Naive thymus-derived CD4-positive, alpha-beta T cell (primary cell): ENCODE results near the gene ITPR1. TPM values are rescaled to one million over a fixed set of nuclear protein-coding genes. Genes with fewer than 3 reads are reported as not detected.

Source experiments
- ATAC-seq: fragments of 150-1000 bp; cut with Tn5 transposase; 2 replicates; pipeline ENCODE4 v1.10.0; 2021; ENCODE audit warnings: mild to moderate bottlenecking, moderate library complexity
- CTCF ChIA-PET: fragments of 350-600 bp; sonication (Branson Sonifier 250); formaldehyde crosslinking; loops from one replicate; lab custom pipeline; 2021; ENCODE audit warnings: antibody characterized with exemption; lab: Charles Lee
- POLR2A ChIA-PET: fragments of 350-600 bp; sonication (Branson Sonifier 250); formaldehyde crosslinking; loops from one replicate; lab custom pipeline; 2021; ENCODE audit warnings: antibody characterized with exemption, inconsistent platforms; lab: Charles Lee
- DNase-seq, 9 donors: peaks; one replicate each; pipeline versions ENCODE4 v3.0.0 to v3.0.0-alpha.2; 2020 to 2022; ENCODE audit warnings: mixed read lengths in 1 of 9
- H3K27ac ChIP-seq: one replicate; pipeline ENCODE4 v1.7.0; 2013; ENCODE audit warnings: mild to moderate bottlenecking, low read depth, low read length, moderate library complexity
- H3K27me3 ChIP-seq, 2 donors: one replicate each; pipeline ENCODE4 v1.7.0; 2013; ENCODE audit warnings: low read length in 2 of 2, mild to moderate bottlenecking in 2 of 2, moderate library complexity in 2 of 2; ENCODE audit not compliant: control insufficient read depth in 2 of 2, insufficient read depth in 2 of 2
- H3K36me3 ChIP-seq, 3 experiments: 1 replicate in 2 of 3; 2 replicates in 1 of 3; pipeline ENCODE4 v1.7.0; 2013; ENCODE audit warnings: low read length in 3 of 3, mild to moderate bottlenecking in 3 of 3, moderate library complexity in 1 of 3; ENCODE audit not compliant: insufficient read depth in 3 of 3, control insufficient read depth in 2 of 3
- H3K4me1 ChIP-seq, 2 donors: one replicate each; pipeline ENCODE4 v1.7.0; 2013; ENCODE audit warnings: low read length in 2 of 2, mild to moderate bottlenecking in 2 of 2, moderate library complexity in 1 of 2; ENCODE audit not compliant: control insufficient read depth in 2 of 2, insufficient read depth in 2 of 2
- H3K4me3 ChIP-seq: 2 replicates; pipeline ENCODE4 v1.7.0; 2013; ENCODE audit warnings: mild to moderate bottlenecking, low read length
- H3K9me3 ChIP-seq, 3 experiments: 1 replicate in 2 of 3; 2 replicates in 1 of 3; pipeline ENCODE4 v1.7.0; 2013; ENCODE audit warnings: low read length in 3 of 3; ENCODE audit not compliant: control insufficient read depth in 2 of 3
- H3K27ac Mint-ChIP-seq, 9 donors: one replicate each; pipeline ENCODE4 v1.8.0; 2020 to 2022; ENCODE audit warnings: mixed read lengths in 9 of 9, mild to moderate bottlenecking in 8 of 9, moderate library complexity in 5 of 9, inconsistent platforms in 2 of 9
- H3K27me3 Mint-ChIP-seq, 5 donors: one replicate each; pipeline ENCODE4 v1.8.0; 2021 to 2022; ENCODE audit warnings: mixed read lengths in 5 of 5, mild to moderate bottlenecking in 1 of 5
- H3K36me3 Mint-ChIP-seq, 5 donors: one replicate each; pipeline ENCODE4 v1.8.0; 2020 to 2022; ENCODE audit warnings: mixed read lengths in 5 of 5, mild to moderate bottlenecking in 3 of 5, inconsistent platforms in 1 of 5
- H3K4me1 Mint-ChIP-seq, 7 donors: one replicate each; pipeline ENCODE4 v1.8.0; 2020 to 2022; ENCODE audit warnings: mixed read lengths in 7 of 7, mild to moderate bottlenecking in 3 of 7, inconsistent platforms in 1 of 7
- H3K4me3 Mint-ChIP-seq, 10 donors: one replicate each; pipeline ENCODE4 v1.8.0; 2020 to 2022; ENCODE audit warnings: mild to moderate bottlenecking in 10 of 10, mixed read lengths in 10 of 10, moderate library complexity in 6 of 10, inconsistent platforms in 2 of 10
- H3K9me3 Mint-ChIP-seq, 11 donors: one replicate each; pipeline ENCODE4 v1.8.0; 2020 to 2022; ENCODE audit warnings: mixed read lengths in 11 of 11, mild to moderate bottlenecking in 4 of 11, inconsistent platforms in 1 of 11, moderate library complexity in 1 of 11
- intact Hi-C, 2 donors: fragments of 100-400 bp; cut with micrococcal nuclease; formaldehyde crosslinking; loops; one replicate each; pipeline ENCODE4 v1.15.1; 2023
- polyA plus RNA-seq, 2 donors: library from polyadenylated mRNA; unstranded; fragments of 300-500 nt; fragmentation: Illumina TruSeq; gene quantifications; one replicate each; pipeline ENCODE4 v1.2.3, GENCODE V29; 2021
- total RNA-seq, 6 experiments: library from RNA in 5 of 6; stranded (reverse) in 5 of 6; gene quantifications; 1 replicate in 5 of 6; 2 replicates in 1 of 6; pipeline ENCODE4 v1.2.3 and lab custom pipeline; 2021 to 2026

The ITPR1 gene
- total and polyA plus RNA-seq, 7 experiments from 2014 or later = 15.1 to 118 (median 83.8) TPM

- POLR2A ChIA-PET = no interaction called here
These were observed 225.9 kb downstream of the ITPR1 start for GRCh38 chr3:4719046-4719501.

GRCh38 chr3:4720316-4721075 lies 227.3 kb downstream of the ITPR1 start:
- intact Hi-C loops = loop anchor here in 1 of 2 donors (1.0 to 10.0 kb wide), 4 partner anchors 187 to 464 kb away; partner anchors contain the start of genes ARL8B and EDEM1
- peaks cover 5 to 49% (median 13%) of the 10 kb centered on the region in 5 donors for H3K36me3 Mint-ChIP-seq
- no peak overlapping the region for H3K27ac ChIP-seq
- H3K4me3 ChIP-seq = no peak overlapping the region
- no peaks in the 10 kb centered on the region for H3K27me3 ChIP-seq
- no peaks in the 10 kb centered on the region for H3K4me1 ChIP-seq
- no peak for ATAC-seq
- no peaks in the 10 kb centered on the region for H3K9me3 Mint-ChIP-seq
- POLR2A ChIA-PET = no interaction called here
- peak in 1 of 9 donors; percentile 28 for DNase-seq
- H3K27ac Mint-ChIP-seq = peak overlapping the region in 1 of 9 donors; percentile 31
- no peak overlapping the region for H3K4me3 Mint-ChIP-seq
- H3K27me3 Mint-ChIP-seq = no peaks in the 10 kb centered on the region
- H3K36me3 ChIP-seq = peaks cover 0 to 14% (median 0%) of the 10 kb centered on the region in 3 experiments
- H3K9me3 ChIP-seq = no peaks in the 10 kb centered on the region
- CTCF ChIA-PET = interaction anchor here (0.9 to 1.8 kb wide), 2 partner anchors 9 to 337 kb away, joined by 3 to 11 read pairs; no protein-coding TSS in a partner anchor
- H3K4me1 Mint-ChIP-seq = peaks cover 0 to 56% (median 9%) of the 10 kb centered on the region in 7 donors

More at GRCh38 chr3:4719046-4719501, 225.9 kb downstream of the ITPR1 start:
- no peak overlapping the region for H3K27ac Mint-ChIP-seq
- Histone ChIP-seq H3K9me3 (no peaks in the 10 kb centered on the region), H3K27me3 (no peaks in the 10 kb centered on the region), H3K36me3 (peaks cover 0 to 18% (median 0%) of the 10 kb centered on the region in 3 experiments), H3K4me3 (no peak overlapping the region), H3K27ac (no peak overlapping the region), H3K4me1 (no peaks in the 10 kb centered on the region)
- intact Hi-C loops = loop anchor here in 1 of 2 donors (10.0 kb wide), 1 partner anchor 186 kb away; no protein-coding TSS in a partner anchor
- H3K27me3 Mint-ChIP-seq = no peaks in the 10 kb centered on the region
- H3K36me3 Mint-ChIP-seq = peaks cover 9 to 48% (median 18%) of the 10 kb centered on the region in 5 donors
- ATAC-seq (no peak), DNase-seq (no peak)
- no peaks in the 10 kb centered on the region for H3K9me3 Mint-ChIP-seq
- H3K4me3 Mint-ChIP-seq = no peak overlapping the region
- peaks cover 0 to 47% (median 8%) of the 10 kb centered on the region in 7 donors for H3K4me1 Mint-ChIP-seq
- CTCF ChIA-PET = interaction anchor here (0.5 kb wide), 1 partner anchor 228 kb away, joined by 6 read pairs; no protein-coding TSS in a partner anchor

DNA sequence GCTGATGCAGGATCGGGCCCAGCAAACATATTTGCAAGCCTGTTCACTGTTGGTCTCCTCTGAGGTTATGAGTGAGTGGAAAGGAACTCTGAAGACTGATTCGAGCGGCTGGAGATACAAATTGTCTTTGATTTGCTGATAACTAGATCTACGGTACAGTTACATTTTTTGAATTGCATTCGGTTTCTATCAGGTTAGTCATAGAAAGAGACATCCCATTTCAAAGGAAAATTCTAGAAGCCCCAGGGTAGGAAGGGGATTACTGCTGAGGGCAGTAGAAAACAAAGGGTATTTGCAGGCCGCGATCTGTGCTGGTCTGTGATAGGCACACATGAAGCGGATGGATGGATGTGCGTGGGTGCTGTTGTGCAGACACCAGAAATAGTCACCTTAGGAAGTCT lies 228.4 kb downstream of the ITPR1 start:
- no peak overlapping the region for H3K4me3 ChIP-seq
- no peak overlapping the region for H3K27ac ChIP-seq
- no peak for ATAC-seq
- peaks cover 5 to 54% (median 18%) of the 10 kb centered on the region in 5 donors for H3K36me3 Mint-ChIP-seq
- ChIA-PET POLR2A (no interaction called here), CTCF (interaction anchor here (0.9 to 1.8 kb wide), 2 partner anchors 10 to 336 kb away, joined by 3 to 11 read pairs; no protein-coding TSS in a partner anchor)
- H3K4me3 Mint-ChIP-seq = peak overlapping the region in 1 of 10 donors; percentile 46
- H3K4me1 Mint-ChIP-seq = peaks cover 0 to 62% (median 9%) of the 10 kb centered on the region in 7 donors
- H3K9me3 ChIP-seq = no peaks in the 10 kb centered on the region
- no peaks in the 10 kb centered on the region for H3K4me1 ChIP-seq
- no peaks in the 10 kb centered on the region for H3K9me3 Mint-ChIP-seq
- peaks cover 0 to 15% (median 0%) of the 10 kb centered on the region in 3 experiments for H3K36me3 ChIP-seq
- H3K27ac Mint-ChIP-seq = peak overlapping the region in 1 of 9 donors; percentile 82
- no peaks in the 10 kb centered on the region for H3K27me3 ChIP-seq
- intact Hi-C loops = loop anchor here in 1 of 2 donors (5.0 to 10.0 kb wide), 3 partner anchors 186 to 463 kb away; partner anchors contain the start of genes ARL8B and EDEM1
- no peak for DNase-seq
- no peaks in the 10 kb centered on the region for H3K27me3 Mint-ChIP-seq

DNA sequence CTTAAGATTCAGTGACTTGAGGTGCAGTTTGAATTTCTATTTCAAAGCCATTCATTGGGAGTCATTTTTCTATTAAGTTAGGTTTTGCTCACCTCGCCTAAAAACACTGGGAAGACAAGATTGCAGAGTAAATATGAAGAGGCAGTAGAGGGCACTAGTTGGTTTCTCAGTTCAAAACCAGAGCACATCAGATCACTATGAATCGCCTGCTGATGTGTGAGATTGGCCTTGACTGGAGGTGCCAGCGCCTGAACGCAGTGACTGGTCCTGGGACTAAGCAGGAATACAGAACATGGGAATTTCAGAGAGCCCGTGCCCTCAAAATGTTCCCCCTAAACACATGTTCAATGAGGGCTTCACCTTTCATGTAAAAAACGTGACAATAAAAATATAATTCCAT lies 229.0 kb downstream of the ITPR1 start:
- ATAC-seq (peak; percentile 76), DNase-seq (peak in 2 of 9 donors; percentile 27 to 33)
- Mint-ChIP-seq H3K4me1 (peaks cover 0 to 67% (median 9%) of the 10 kb centered on the region in 7 donors), H3K36me3 (peaks cover 5 to 55% (median 18%) of the 10 kb centered on the region in 5 donors), H3K27ac (peak overlapping the region in 2 of 9 donors; percentile 34 to 82), H3K27me3 (no peaks in the 10 kb centered on the region), H3K9me3 (no peaks in the 10 kb centered on the region), H3K4me3 (peak overlapping the region in 1 of 10 donors; percentile 33)
- no peak overlapping the region for H3K4me3 ChIP-seq
- CTCF ChIA-PET = no interaction called here
- H3K27me3 ChIP-seq = no peaks in the 10 kb centered on the region
- H3K4me1 ChIP-seq = no peaks in the 10 kb centered on the region
- no peaks in the 10 kb centered on the region for H3K9me3 ChIP-seq
- H3K36me3 ChIP-seq = peaks cover 0 to 19% (median 0%) of the 10 kb centered on the region in 3 experiments
- no peak overlapping the region for H3K27ac ChIP-seq
- intact Hi-C loops = loop anchor here in 1 of 2 donors (1.0 to 10.0 kb wide), 9 partner anchors 100 to 463 kb away; partner anchors contain the start of genes ARL8B and EDEM1
- POLR2A ChIA-PET = no interaction called here

GRCh38 chr3:4724051-4724629 lies 231.0 kb downstream of the ITPR1 start:
- Mint-ChIP-seq H3K9me3 (no peaks in the 10 kb centered on the region), H3K27ac (peak overlapping the region in 2 of 9 donors; percentile 26 to 76), H3K27me3 (no peaks in the 10 kb centered on the region), H3K36me3 (peaks cover 0 to 51% (median 10%) of the 10 kb centered on the region in 5 donors), H3K4me1 (peaks cover 0 to 74% (median 9%) of the 10 kb centered on the region in 7 donors), H3K4me3 (peak overlapping the region in 1 of 10 donors; percentile 60)
- no peak overlapping the region for H3K27ac ChIP-seq
- no peaks in the 10 kb centered on the region for H3K9me3 ChIP-seq
- no peaks in the 10 kb centered on the region for H3K27me3 ChIP-seq
- ChIA-PET POLR2A (no interaction called here), CTCF (no interaction called here)
- no peak overlapping the region for H3K4me3 ChIP-seq
- H3K36me3 ChIP-seq = peaks cover 0 to 23% (median 0%) of the 10 kb centered on the region in 3 experiments
- intact Hi-C loops = loop anchor here in 1 of 2 donors (5.0 to 10.0 kb wide), 3 partner anchors 183 to 461 kb away; partner anchors contain the start of genes ARL8B and EDEM1
- no peaks in the 10 kb centered on the region for H3K4me1 ChIP-seq
- no peak for DNase-seq
- ATAC-seq = no peak

DNA sequence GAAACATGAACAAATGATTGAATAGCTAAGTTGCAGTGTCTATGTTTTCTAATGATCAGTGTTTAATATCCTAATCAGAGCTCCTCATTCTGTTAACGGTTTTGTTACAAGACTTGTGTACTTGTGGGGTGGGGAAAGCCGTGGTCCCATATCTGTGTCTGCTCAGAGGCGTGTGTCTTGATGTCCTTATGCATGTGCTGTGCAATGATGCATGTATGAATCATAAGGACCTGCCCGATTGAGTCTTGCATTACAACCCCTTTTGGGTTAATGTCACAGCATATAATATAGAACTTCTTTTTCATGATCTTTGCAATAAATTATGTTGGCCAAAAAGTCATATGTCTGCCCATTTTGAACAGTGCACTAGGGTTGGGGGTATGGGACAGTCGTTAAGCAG lies 233.4 kb downstream of the ITPR1 start:
- Mint-ChIP-seq H3K4me3 (no peak overlapping the region), H3K27me3 (no peaks in the 10 kb centered on the region), H3K27ac (no peak overlapping the region), H3K36me3 (peaks cover 0 to 54% (median 17%) of the 10 kb centered on the region in 5 donors), H3K9me3 (no peaks in the 10 kb centered on the region), H3K4me1 (peaks cover 0 to 74% (median 7%) of the 10 kb centered on the region in 7 donors)
- Histone ChIP-seq H3K9me3 (no peaks in the 10 kb centered on the region), H3K4me3 (no peak overlapping the region), H3K36me3 (peaks cover 0 to 19% (median 0%) of the 10 kb centered on the region in 3 experiments), H3K4me1 (no peaks in the 10 kb centered on the region), H3K27ac (no peak overlapping the region), H3K27me3 (no peaks in the 10 kb centered on the region)
- CTCF ChIA-PET = interaction anchor here (0.6 kb wide), 1 partner anchor 286 kb away, joined by 3 read pairs; no protein-coding TSS in a partner anchor
- POLR2A ChIA-PET = no interaction called here
- intact Hi-C loops = loop anchor here in 1 of 2 donors (10.0 kb wide), 1 partner anchor 458 kb away; the partner anchor contains the start of gene EDEM1
- ATAC-seq = no peak
- DNase-seq = no peak
